ENCODE measurements around the gene ZNF385C.

ZNF385C gene

GRCh38 chr17:42049834-42050392 is 48.4 kb downstream of the ZNF385C start:
- TF ChIP-seq TAF1 (IDR thresholded peaks at IDR 0.05; ENCODE audit: low read depth, low read length) (no peak), POLR2AphosphoS5 (IDR thresholded peaks at IDR 0.05; ENCODE audit: low read depth, low read length) (no peak), POLR2A (IDR thresholded peaks at IDR 0.05; ENCODE audit: low read depth, low read length) (no peak), POU2F2 (IDR thresholded peaks at IDR 0.05; ENCODE audit: low read depth, low read length) (no peak), SPI1 (IDR thresholded peaks at IDR 0.05; ENCODE audit: low read depth, low read length) (no peak), PAX5 (IDR thresholded peaks at IDR 0.05; ENCODE audit: insufficient read depth, low read length, severe bottlenecking) (no peak)
- DNase-seq (ENCODE audit: insufficient read length, low spot score), result no peak
- peak; percentile 23 for FAIRE-seq

- DNase-seq (ENCODE audit: insufficient read length, low spot score) (no peak), FAIRE-seq (no peak)
- TF ChIP-seq POLR2AphosphoS5 (IDR thresholded peaks at IDR 0.05; ENCODE audit: low read depth, low read length) (no peak), POLR2A (IDR thresholded peaks at IDR 0.05; ENCODE audit: low read depth, low read length) (no peak), SPI1 (IDR thresholded peaks at IDR 0.05; ENCODE audit: low read depth, low read length) (no peak), PAX5 (IDR thresholded peaks at IDR 0.05; ENCODE audit: insufficient read depth, low read length, severe bottlenecking) (no peak), TAF1 (IDR thresholded peaks at IDR 0.05; ENCODE audit: low read depth, low read length) (no peak), POU2F2 (IDR thresholded peaks at IDR 0.05; ENCODE audit: low read depth, low read length) (no peak)
Measured at GRCh38 chr17:42047343-42047742, 50.9 kb downstream of the ZNF385C start.

GRCh38 chr17:42045719-42046118 is 52.6 kb downstream of the ZNF385C start:
- TF ChIP-seq POLR2AphosphoS5 (IDR thresholded peaks at IDR 0.05; ENCODE audit: low read depth, low read length), result no peak
- TF ChIP-seq POU2F2 (IDR thresholded peaks at IDR 0.05; ENCODE audit: low read depth, low read length), result no peak
- TF ChIP-seq SPI1 (IDR thresholded peaks at IDR 0.05; ENCODE audit: low read depth, low read length), result no peak
- no peak for TF ChIP-seq TAF1 (IDR thresholded peaks at IDR 0.05; ENCODE audit: low read depth, low read length)
- no peak for TF ChIP-seq POLR2A (IDR thresholded peaks at IDR 0.05; ENCODE audit: low read depth, low read length)
- TF ChIP-seq PAX5 (IDR thresholded peaks at IDR 0.05; ENCODE audit: insufficient read depth, low read length, severe bottlenecking), result no peak
- FAIRE-seq (no peak), DNase-seq (ENCODE audit: insufficient read length, low spot score) (no peak)

- FAIRE-seq, result no peak
- no peak for DNase-seq (ENCODE audit: insufficient read length, low spot score)
- TF ChIP-seq TAF1 (IDR thresholded peaks at IDR 0.05; ENCODE audit: low read depth, low read length) (no peak), POLR2AphosphoS5 (IDR thresholded peaks at IDR 0.05; ENCODE audit: low read depth, low read length) (no peak), POU2F2 (IDR thresholded peaks at IDR 0.05; ENCODE audit: low read depth, low read length) (no peak), SPI1 (IDR thresholded peaks at IDR 0.05; ENCODE audit: low read depth, low read length) (no peak), PAX5 (IDR thresholded peaks at IDR 0.05; ENCODE audit: insufficient read depth, low read length, severe bottlenecking) (no peak), POLR2A (IDR thresholded peaks at IDR 0.05; ENCODE audit: low read depth, low read length) (no peak)
Measured at GRCh38 chr17:42042598-42043319, 55.5 kb downstream of the ZNF385C start.

- no peak for FAIRE-seq
- TF ChIP-seq PAX5 (IDR thresholded peaks at IDR 0.05; ENCODE audit: insufficient read depth, low read length, severe bottlenecking) (no peak), POLR2AphosphoS5 (IDR thresholded peaks at IDR 0.05; ENCODE audit: low read depth, low read length) (no peak), POLR2A (IDR thresholded peaks at IDR 0.05; ENCODE audit: low read depth, low read length) (no peak), TAF1 (IDR thresholded peaks at IDR 0.05; ENCODE audit: low read depth, low read length) (no peak), POU2F2 (IDR thresholded peaks at IDR 0.05; ENCODE audit: low read depth, low read length) (no peak)
- DNase-seq (ENCODE audit: insufficient read length, low spot score), result no peak
Measured at GRCh38 chr17:42041619-42042018, 56.7 kb downstream of the ZNF385C start.

- DNase-seq (ENCODE audit: insufficient read length, low spot score) (no peak), FAIRE-seq (no peak)
- no peak for TF ChIP-seq PAX5 (IDR thresholded peaks at IDR 0.05; ENCODE audit: insufficient read depth, low read length, severe bottlenecking)
- TF ChIP-seq POLR2A (IDR thresholded peaks at IDR 0.05; ENCODE audit: low read depth, low read length), result no peak
- no peak for TF ChIP-seq TAF1 (IDR thresholded peaks at IDR 0.05; ENCODE audit: low read depth, low read length)
- no peak for TF ChIP-seq POLR2AphosphoS5 (IDR thresholded peaks at IDR 0.05; ENCODE audit: low read depth, low read length)
- no peak for TF ChIP-seq SPI1 (IDR thresholded peaks at IDR 0.05; ENCODE audit: low read depth, low read length)
Measured at GRCh38 chr17:42040818-42041217, 57.5 kb downstream of the ZNF385C start.

GRCh38 chr17:42039794-42040763 is 58.2 kb downstream of the ZNF385C start:
- DNase-seq (ENCODE audit: insufficient read length, low spot score), result no peak
- TF ChIP-seq POLR2A (IDR thresholded peaks at IDR 0.05; ENCODE audit: low read depth, low read length), result no peak
- TF ChIP-seq PAX5 (IDR thresholded peaks at IDR 0.05; ENCODE audit: insufficient read depth, low read length, severe bottlenecking), result no peak
- no peak for TF ChIP-seq POU2F2 (IDR thresholded peaks at IDR 0.05; ENCODE audit: low read depth, low read length)
- TF ChIP-seq SPI1 (IDR thresholded peaks at IDR 0.05; ENCODE audit: low read depth, low read length), result no peak
- no peak for TF ChIP-seq TAF1 (IDR thresholded peaks at IDR 0.05; ENCODE audit: low read depth, low read length)
- TF ChIP-seq POLR2AphosphoS5 (IDR thresholded peaks at IDR 0.05; ENCODE audit: low read depth, low read length), result no peak
- no peak for FAIRE-seq

- TF ChIP-seq POLR2A (IDR thresholded peaks at IDR 0.05; ENCODE audit: low read depth, low read length) (no peak), POLR2AphosphoS5 (IDR thresholded peaks at IDR 0.05; ENCODE audit: low read depth, low read length) (no peak), TAF1 (IDR thresholded peaks at IDR 0.05; ENCODE audit: low read depth, low read length) (no peak), POU2F2 (IDR thresholded peaks at IDR 0.05; ENCODE audit: low read depth, low read length) (no peak), PAX5 (IDR thresholded peaks at IDR 0.05; ENCODE audit: insufficient read depth, low read length, severe bottlenecking) (no peak), SPI1 (IDR thresholded peaks at IDR 0.05; ENCODE audit: low read depth, low read length) (no peak)
- DNase-seq (ENCODE audit: insufficient read length, low spot score) (no peak), FAIRE-seq (peak; percentile 38)
Measured at GRCh38 chr17:42038221-42038973, 59.9 kb downstream of the ZNF385C start.

Measured in GM12891 (cell line).